Epithelial cell of proximal tubule (primary cell): ENCODE data around the gene TFAP2A. TPM values are rescaled to one million over a fixed set of nuclear protein-coding genes. Genes with fewer than 3 reads are reported as not detected.

Source experiments
- DNase-seq: peaks from one replicate; pipeline ENCODE4 v3.0.0-alpha.2; 2011; ENCODE audit warnings: low read depth
- H3K4me3 ChIP-seq: 2 replicates; pipeline ENCODE4 v1.5.1; 2011; ENCODE audit warnings: low read depth, mild to moderate bottlenecking, low read length
- total RNA-seq: library from RNA; depleted of rRNA; stranded (reverse); fragments of >200 nt; gene quantifications from 2 replicates; pipeline ENCODE4 v1.2.3, GENCODE V29; 2015
- TF ChIP-seq, protein P1 (sequence below): conservative IDR thresholded peaks from 2 replicates; pipeline ENCODE4 v1.5.1; 2012; ENCODE audit warnings: low read depth, mild to moderate bottlenecking, low read length

TFAP2A gene
- total RNA-seq, 1 donor from 2014 or later = 17.8 TPM

DNA sequence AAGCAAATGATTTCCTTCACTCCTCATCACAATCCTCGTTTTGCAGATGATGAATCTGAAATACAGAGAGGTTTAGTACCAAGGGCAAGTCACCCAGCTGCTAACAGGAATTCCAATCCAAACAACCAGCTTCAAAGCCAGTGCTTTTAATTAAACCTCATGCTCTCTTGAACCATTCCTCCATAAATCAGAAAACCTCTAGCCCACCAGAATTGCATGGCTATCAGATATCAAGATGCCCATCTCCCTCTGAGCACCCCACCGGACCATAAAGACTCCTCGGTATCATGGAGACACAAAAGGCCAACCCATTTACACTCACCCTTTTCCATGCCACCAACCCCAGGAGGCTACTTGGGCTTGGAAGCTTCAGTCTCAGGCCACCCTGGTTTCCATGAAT lies 46.0 kb downstream of the TFAP2A start:
- TF ChIP-seq, protein P1, sequence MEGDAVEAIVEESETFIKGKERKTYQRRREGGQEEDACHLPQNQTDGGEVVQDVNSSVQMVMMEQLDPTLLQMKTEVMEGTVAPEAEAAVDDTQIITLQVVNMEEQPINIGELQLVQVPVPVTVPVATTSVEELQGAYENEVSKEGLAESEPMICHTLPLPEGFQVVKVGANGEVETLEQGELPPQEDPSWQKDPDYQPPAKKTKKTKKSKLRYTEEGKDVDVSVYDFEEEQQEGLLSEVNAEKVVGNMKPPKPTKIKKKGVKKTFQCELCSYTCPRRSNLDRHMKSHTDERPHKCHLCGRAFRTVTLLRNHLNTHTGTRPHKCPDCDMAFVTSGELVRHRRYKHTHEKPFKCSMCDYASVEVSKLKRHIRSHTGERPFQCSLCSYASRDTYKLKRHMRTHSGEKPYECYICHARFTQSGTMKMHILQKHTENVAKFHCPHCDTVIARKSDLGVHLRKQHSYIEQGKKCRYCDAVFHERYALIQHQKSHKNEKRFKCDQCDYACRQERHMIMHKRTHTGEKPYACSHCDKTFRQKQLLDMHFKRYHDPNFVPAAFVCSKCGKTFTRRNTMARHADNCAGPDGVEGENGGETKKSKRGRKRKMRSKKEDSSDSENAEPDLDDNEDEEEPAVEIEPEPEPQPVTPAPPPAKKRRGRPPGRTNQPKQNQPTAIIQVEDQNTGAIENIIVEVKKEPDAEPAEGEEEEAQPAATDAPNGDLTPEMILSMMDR = no peak
- H3K4me3 ChIP-seq = no peak overlapping the region
- no peak for DNase-seq

- H3K4me3 ChIP-seq = no peak overlapping the region
- TF ChIP-seq, protein P1 = no peak
- no peak for DNase-seq
Measured at GRCh38 chr6:10363911-10364310, 51.0 kb downstream of the TFAP2A start.

DNA sequence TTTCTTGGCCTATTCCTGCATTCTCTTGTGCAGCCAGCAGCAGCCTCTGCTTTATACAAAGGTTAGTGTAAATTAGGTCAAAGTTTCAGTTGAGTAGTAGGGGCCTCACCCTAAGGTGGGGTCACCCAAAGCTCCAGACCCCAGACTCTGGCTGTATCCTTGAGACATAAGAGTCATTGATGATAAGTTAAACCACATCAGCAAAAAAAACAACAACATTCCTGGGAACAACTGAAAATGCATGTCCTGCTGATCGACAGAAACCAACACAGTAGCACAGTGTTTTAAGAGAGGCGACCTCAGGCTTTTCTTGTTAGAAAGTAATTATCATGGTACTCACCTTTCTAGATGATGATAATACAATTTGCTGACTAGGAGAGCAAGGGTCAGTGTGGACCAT lies 52.6 kb downstream of the TFAP2A start:
- H3K4me3 ChIP-seq = no peak overlapping the region
- TF ChIP-seq, protein P1 = no peak
- DNase-seq = no peak

- H3K4me3 ChIP-seq = no peak overlapping the region
- DNase-seq = no peak
- TF ChIP-seq, protein P1 = no peak
Measured at GRCh38 chr6:10361428-10361827, 53.4 kb downstream of the TFAP2A start.

GRCh38 chr6:10359581-10359980 lies 55.3 kb downstream of the TFAP2A start:
- DNase-seq = no peak
- TF ChIP-seq, protein P1 = no peak
- H3K4me3 ChIP-seq = no peak overlapping the region

DNA sequence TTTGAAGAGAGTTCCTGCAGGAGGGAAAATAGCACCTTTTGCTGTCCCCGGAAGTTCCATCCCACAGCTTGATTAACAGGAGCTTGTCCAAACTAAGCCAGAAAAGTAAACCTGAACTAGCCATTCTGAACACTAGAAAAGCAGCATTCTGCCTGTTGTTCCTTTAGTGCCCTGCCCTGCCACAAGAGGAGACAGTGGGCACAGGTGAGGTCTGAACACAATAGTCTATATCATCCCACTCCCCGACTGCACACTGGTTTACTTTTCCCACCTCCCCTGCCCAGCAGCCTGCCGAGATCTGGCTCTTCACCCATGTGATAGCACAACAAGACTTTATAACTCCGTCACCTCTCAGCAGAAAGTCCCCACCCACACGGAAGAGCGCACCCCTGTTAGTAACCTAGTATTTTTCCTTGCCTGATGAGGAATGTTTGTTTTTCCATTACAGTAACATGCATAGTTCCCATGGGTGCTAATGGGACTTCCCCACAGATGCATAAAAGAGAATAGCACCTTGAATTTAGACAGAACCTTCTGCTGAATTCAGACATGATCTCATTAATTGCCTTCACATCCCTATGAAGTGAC lies 59.7 kb downstream of the TFAP2A start:
- peak; percentile 26 for DNase-seq
- no peak overlapping the region for H3K4me3 ChIP-seq
- TF ChIP-seq, protein P1 = no peak

- DNase-seq = no peak
- TF ChIP-seq, protein P1 = no peak
- no peak overlapping the region for H3K4me3 ChIP-seq
Measured at GRCh38 chr6:10351791-10352190, 63.1 kb downstream of the TFAP2A start.
